Dedifferentiated amniotic fluid mesenchymal stem cell (primary cell): ENCODE data around the gene PABPC1L.
"Not testable (repeated sequence)": the region's sequence is repeated elsewhere in the genome, so short reads cannot be mapped to it uniquely, and the experiment has no call there.

Experiments
- DNase-seq: peaks from one replicate; pipeline ENCODE4 v3.0.0-alpha.2; 2016; ENCODE audit errors: extremely low spot score

The PABPC1L gene

GRCh38 chr20:44909872-44910689 is at the start of gene PABPC1L:
PABPC1L (plus strand) TSS chr20:44910060; CDS start chr20:44910144, 84 bp downstream.
- DNase-seq: peak; percentile 34

GRCh38 chr20:44861531-44862006 is 48.3 kb upstream of the PABPC1L start:
- no peak for DNase-seq

- DNase-seq: no peak
These were observed 47.6 kb upstream of the PABPC1L start for GRCh38 chr20:44862286-44862685.

GRCh38 chr20:44863365-44864084 is 46.3 kb upstream of the PABPC1L start:
- DNase-seq: not testable (repeated sequence)

GRCh38 chr20:44864493-44864892 is 45.4 kb upstream of the PABPC1L start:
- DNase-seq: not testable (repeated sequence)

GRCh38 chr20:44866703-44867335 is 43.0 kb upstream of the PABPC1L start:
- no peak for DNase-seq

- no peak for DNase-seq
These were observed 40.4 kb upstream of the PABPC1L start for GRCh38 chr20:44869471-44869870.

GRCh38 chr20:44882360-44882759 is 27.5 kb upstream of the PABPC1L start:
- not testable (repeated sequence) for DNase-seq

GRCh38 chr20:44883214-44883902 is 26.5 kb upstream of the PABPC1L start:
- DNase-seq: no peak

- no peak for DNase-seq
These were observed 24.9 kb upstream of the PABPC1L start for GRCh38 chr20:44884907-44885391.

GRCh38 chr20:44885392-44886265 is 24.2 kb upstream of the PABPC1L start, which contains the start of gene YWHAB:
YWHAB (plus strand) TSS chr20:44885705; CDS start chr20:44901534, 15,829 bp downstream.
- peak; percentile 99 for DNase-seq

GRCh38 chr20:44886266-44886651 is 23.6 kb upstream of the PABPC1L start:
- no peak for DNase-seq

GRCh38 chr20:44886828-44887227 is 23.0 kb upstream of the PABPC1L start:
- no peak for DNase-seq

- no peak for DNase-seq
These were observed 22.4 kb upstream of the PABPC1L start for GRCh38 chr20:44887466-44887865.

GRCh38 chr20:44888226-44889103 is 21.4 kb upstream of the PABPC1L start:
- DNase-seq: no peak

- DNase-seq: no peak
These were observed 18.0 kb upstream of the PABPC1L start for GRCh38 chr20:44891826-44892225.

GRCh38 chr20:44894959-44895358 is 14.9 kb upstream of the PABPC1L start:
- no peak for DNase-seq

GRCh38 chr20:44896583-44896982 is 13.3 kb upstream of the PABPC1L start:
- no peak for DNase-seq

- no peak for DNase-seq
These were observed 12.7 kb upstream of the PABPC1L start for GRCh38 chr20:44897133-44897532.
